Liver (tissue), 9 donors: Measurements from ENCODE around the gene GTPBP10. TPM values are rescaled to one million over a fixed set of nuclear protein-coding genes. Genes with fewer than 3 reads are reported as not detected.

ENCODE experiments used
- DNase-seq: peaks from one replicate; pipeline ENCODE4 v3.0.0-alpha.2; 2017; ENCODE audit warnings: low spot score
- H3K27ac ChIP-seq, 2 donors: one replicate each; pipeline ENCODE4 v1.7.0; 2013; ENCODE audit warnings: inconsistent platforms in 2 of 2, low read length in 2 of 2, control low read depth in 1 of 2, low read depth in 1 of 2, mild to moderate bottlenecking in 1 of 2
- H3K27me3 ChIP-seq, 4 donors: one replicate each; pipeline versions ENCODE4 v1.6.1 to v1.7.0; 2013; ENCODE audit warnings: low read length in 3 of 4, inconsistent platforms in 1 of 4, mild to moderate bottlenecking in 1 of 4, moderate library complexity in 1 of 4; ENCODE audit not compliant: control insufficient read depth in 4 of 4, insufficient read depth in 4 of 4
- H3K36me3 ChIP-seq, 4 donors: one replicate each; pipeline versions ENCODE4 v1.6.1 to v1.7.0; 2013; ENCODE audit warnings: low read length in 3 of 4, mild to moderate bottlenecking in 3 of 4, low read depth in 1 of 4, moderate library complexity in 1 of 4; ENCODE audit not compliant: control insufficient read depth in 4 of 4, insufficient read depth in 3 of 4
- H3K4me1 ChIP-seq, 4 donors: one replicate each; pipeline versions ENCODE4 v1.6.1 to v1.7.0; 2013; ENCODE audit warnings: low read length in 3 of 4, mild to moderate bottlenecking in 3 of 4, moderate library complexity in 1 of 4; ENCODE audit not compliant: control insufficient read depth in 4 of 4, insufficient read depth in 4 of 4
- H3K4me3 ChIP-seq, 3 donors: one replicate each; pipeline versions ENCODE4 v1.6.1 to v1.7.0; 2013; ENCODE audit warnings: low read length in 3 of 3, control low read depth in 1 of 3, low read depth in 1 of 3, mild to moderate bottlenecking in 1 of 3
- H3K9ac ChIP-seq, 2 donors: one replicate each; pipeline ENCODE4 v1.7.0; 2013; ENCODE audit warnings: low read length in 2 of 2, mild to moderate bottlenecking in 2 of 2, moderate library complexity in 2 of 2, control low read depth in 1 of 2, low read depth in 1 of 2
- H3K9me3 ChIP-seq, 4 donors: one replicate each; pipeline versions ENCODE4 v1.6.1 to v1.7.0; 2013; ENCODE audit warnings: low read length in 3 of 4; ENCODE audit not compliant: control insufficient read depth in 4 of 4
- CTCF ChIP-seq: fragments of 150-350 bp; IDR thresholded peaks from 2 replicates; pipeline ENCODE4 v1.5.1; 2017; ENCODE audit warnings: improper control_type of control experiment, low read depth, low read length; ENCODE audit not compliant: missing input control
- FOXA2 ChIP-seq: IDR thresholded peaks from 2 replicates; pipeline ENCODE4 v1.6.1; 2016; ENCODE audit warnings: antibody characterized with exemption
- GABPA ChIP-seq, 2 donors: IDR thresholded peaks in 1 of 2; conservative IDR thresholded peaks in 1 of 2; 2 replicates each; pipeline ENCODE4 v1.6.1; 2016; ENCODE audit warnings: antibody characterized with exemption in 2 of 2, mild to moderate bottlenecking in 1 of 2, moderate library complexity in 1 of 2
- HNF4G ChIP-seq: IDR thresholded peaks from 2 replicates; pipeline ENCODE4 v1.6.1; 2016; ENCODE audit warnings: antibody characterized with exemption
- NR2F2 ChIP-seq: IDR thresholded peaks from 2 replicates; pipeline ENCODE4 v1.6.1; 2016; ENCODE audit warnings: antibody characterized with exemption
- RAD21 ChIP-seq, 2 donors: IDR thresholded peaks; 2 replicates each; pipeline ENCODE4 v1.6.1; 2016; ENCODE audit warnings: antibody characterized with exemption in 2 of 2, mild to moderate bottlenecking in 2 of 2
- REST ChIP-seq: IDR thresholded peaks from 2 replicates; pipeline ENCODE4 v1.6.1; 2016; ENCODE audit warnings: antibody characterized with exemption, mild to moderate bottlenecking
- RXRA ChIP-seq, 2 donors: IDR thresholded peaks; 2 replicates each; pipeline ENCODE4 v1.6.1; 2017 to 2018; ENCODE audit warnings: antibody characterized with exemption in 2 of 2, mild to moderate bottlenecking in 1 of 2
- SP1 ChIP-seq: IDR thresholded peaks from 2 replicates; pipeline ENCODE4 v1.6.1; 2018; ENCODE audit warnings: antibody characterized with exemption, mild to moderate bottlenecking
- TAF1 ChIP-seq: conservative IDR thresholded peaks from 2 replicates; pipeline ENCODE4 v1.6.1; 2016; ENCODE audit warnings: antibody characterized with exemption, mild to moderate bottlenecking
- YY1 ChIP-seq: IDR thresholded peaks from 2 replicates; pipeline ENCODE4 v1.6.1; 2016; ENCODE audit warnings: antibody characterized with exemption, mild to moderate bottlenecking
- WGBS: extraction: QIAGEN DNeasy Blood & Tissue Kit; methylation state at CpG from one replicate; pipeline ENCODE4 v1.1.7; 2013; 5-methylcytosine and 5-hydroxymethylcytosine counted together
- polyA plus RNA-seq, 2 donors: library from polyadenylated mRNA; stranded (reverse) in 1 of 2; unstranded in 1 of 2; fragments of 200-250 nt in 1 of 2; fragments of >200 nt in 1 of 2; fragmentation: Nextera tagmentation in 1 of 2; extraction: Ambion mirVana in 1 of 2; gene quantifications; one replicate each; pipeline versions ENCODE4 v1.2.1 to v1.2.3, GENCODE V29; 2013 to 2015
- total RNA-seq, 2 donors: library from RNA; depleted of rRNA; stranded (reverse); fragments of >200 nt; gene quantifications; one replicate each; pipeline ENCODE4 v1.2.3, GENCODE V29; 2014
- donor health status: healthy.
- donor health status: healthy.
- donor health status: healthy.
- donor health status: healthy.
- donor health status: healthy.

GTPBP10 gene
- total and polyA plus RNA-seq, 4 donors = 6.5 to 18.9 (median 12.2) TPM

GRCh38 chr7:90298145-90299038 lies 48.1 kb upstream of the GTPBP10 start:
- Histone ChIP-seq H3K4me1 (no peaks in the 10 kb centered on the region), H3K4me3 (no peak overlapping the region), H3K9me3 (no peaks in the 10 kb centered on the region), H3K27ac (no peak overlapping the region), H3K9ac (no peak overlapping the region), H3K27me3 (no peaks in the 10 kb centered on the region), H3K36me3 (no peaks in the 10 kb centered on the region)
- 46% methylated on average over 5 of the region's 5 CpGs for whole genome bisulfite sequencing
- no peak for DNase-seq
- peak; percentile 61 for TF ChIP-seq CTCF
- no peak for TF ChIP-seq SP1
- peak; percentile 86 to 89 for TF ChIP-seq RAD21 (IDR thresholded peaks at IDR 0.05)
- TF ChIP-seq YY1 = peak; percentile 23
- TF ChIP-seq NR2F2 = no peak
- TF ChIP-seq FOXA2 = no peak
- TF ChIP-seq GABPA (IDR thresholded peaks at IDR 0.05 in 1 of 2, conservative IDR thresholded peaks at IDR 0.05 in 1 of 2) = no peak

GRCh38 chr7:90303241-90303640 lies 43.3 kb upstream of the GTPBP10 start:
- no peak overlapping the region for H3K4me3 ChIP-seq
- whole genome bisulfite sequencing = 88% methylated on average over 1 of the region's 1 CpG
- no peaks in the 10 kb centered on the region for H3K27me3 ChIP-seq
- no peak for TF ChIP-seq GABPA (IDR thresholded peaks at IDR 0.05 in 1 of 2, conservative IDR thresholded peaks at IDR 0.05 in 1 of 2)
- TF ChIP-seq REST = no peak
- TF ChIP-seq RAD21 (IDR thresholded peaks at IDR 0.05) = no peak
- TF ChIP-seq YY1 = no peak
- no peak for TF ChIP-seq RXRA (IDR thresholded peaks at IDR 0.05)
- no peak for TF ChIP-seq TAF1
- TF ChIP-seq SP1 = no peak
- no peak for TF ChIP-seq NR2F2
- no peak for TF ChIP-seq HNF4G
- TF ChIP-seq CTCF = no peak
- H3K36me3 ChIP-seq = peaks cover 0 to 4% (median 0%) of the 10 kb centered on the region in 4 donors
- no peaks in the 10 kb centered on the region for H3K4me1 ChIP-seq
- H3K9ac ChIP-seq = no peak overlapping the region
- DNase-seq = no peak
- H3K27ac ChIP-seq = no peak overlapping the region
- H3K9me3 ChIP-seq = no peaks in the 10 kb centered on the region
